GM12878 (cell line): Measurements from ENCODE around the gene PRKAB1. TPM values are rescaled to one million over a fixed set of nuclear protein-coding genes. Genes with fewer than 3 reads are reported as not detected.

ENCODE experiments used
- ATAC-seq: fragments of 200-7000 bp; cut with Tn5 transposase; 3 replicates; pipeline ENCODE4 v1.9.1; 2020; ENCODE audit warnings: mild to moderate bottlenecking, moderate library complexity
- BruUV-seq: library from RNA; stranded (reverse); fragments of 400-500 nt; replicated peaks from 2 replicates; lab custom pipeline; 2021; lab: Mats Ljungman, UMichigan
- CTCF ChIA-PET: fragments of 300-600 bp; sonication (Branson Sonifier 250); formaldehyde crosslinking; extraction: SDS; loops from one replicate; lab custom pipeline; 2021; ENCODE audit warnings: inconsistent platforms; lab: Yijun Ruan, JAX
- POLR2A ChIA-PET: fragments of 350-600 bp; formaldehyde crosslinking; extraction: SDS; loops from one replicate; lab custom pipeline; 2021; ENCODE audit warnings: inconsistent platforms; lab: Charles Lee
- RAD21 ChIA-PET: fragments of 300-600 bp; sonication (Branson Sonifier 250); formaldehyde crosslinking; loops from one replicate; lab custom pipeline; 2023; ENCODE audit warnings: antibody characterized with exemption; ENCODE audit not compliant: unreplicated experiment; lab: Charles Lee
- SMC1A ChIA-PET: fragments of 300-600 bp; sonication (Branson Sonifier 250); formaldehyde crosslinking; loops from one replicate; lab custom pipeline; 2023; ENCODE audit not compliant: unreplicated experiment, uncharacterized antibody; lab: Charles Lee
- DNase-seq: peaks from one replicate; pipeline ENCODE4 v3.0.0-alpha.2; 2011; ENCODE audit warnings: low read depth, low spot score
- FAIRE-seq: peaks from 3 replicates; lab custom pipeline; 2011; peaks lifted over from hg19 to GRCh38; lab: Jason Lieb, UNC
- H2AFZ ChIP-seq: 2 replicates; pipeline ENCODE4 v1.6.0; 2011; ENCODE audit warnings: low read depth, low read length, control low read depth; ENCODE audit not compliant: control insufficient read depth
- H3K27ac ChIP-seq: 2 replicates; pipeline ENCODE4 v1.5.1; 2011; ENCODE audit warnings: control low read depth; ENCODE audit not compliant: control insufficient read depth, insufficient read depth
- H3K27me3 ChIP-seq, 2 experiments: replicated peaks in 1 of 2; 2 replicates each; pipeline versions ENCODE4 v1.6.0 to v1.6.1; 2011; ENCODE audit warnings: low read length in 1 of 2; ENCODE audit not compliant: control insufficient read depth in 2 of 2, insufficient read depth in 2 of 2
- H3K36me3 ChIP-seq, 2 experiments: 2 replicates each; pipeline ENCODE4 v1.5.1; 2011; ENCODE audit warnings: low read length in 1 of 2; ENCODE audit not compliant: control insufficient read depth in 2 of 2, insufficient read depth in 2 of 2
- H3K4me1 ChIP-seq: 2 replicates; pipeline ENCODE4 v1.6.1; 2011; ENCODE audit warnings: mild to moderate bottlenecking, low read length, moderate library complexity, mixed read lengths; ENCODE audit not compliant: control insufficient read depth, insufficient read depth
- H3K4me2 ChIP-seq: 2 replicates; pipeline ENCODE4 v1.6.0; 2011; ENCODE audit warnings: control low read depth; ENCODE audit not compliant: control insufficient read depth, insufficient read depth
- H3K4me3 ChIP-seq: fragments of 200-600 bp; sonication (generic); 2 replicates; pipeline ENCODE4 v1.5.1; 2016
- H3K79me2 ChIP-seq: 2 replicates; pipeline ENCODE4 v1.6.0; 2011; ENCODE audit warnings: low read length; ENCODE audit not compliant: control insufficient read depth, insufficient read depth
- H3K9ac ChIP-seq: 2 replicates; pipeline ENCODE4 v1.8.0; 2011; ENCODE audit warnings: low read length, control low read depth, mixed read lengths; ENCODE audit not compliant: control insufficient read depth, insufficient read depth
- H3K9me3 ChIP-seq: replicated peaks from 3 replicates; pipeline ENCODE4 v1.5.1; 2011; ENCODE audit warnings: mild to moderate bottlenecking, low read length; ENCODE audit not compliant: control insufficient read depth, insufficient read depth
- H4K20me1 ChIP-seq: 2 replicates; pipeline ENCODE4 v1.6.0; 2011; ENCODE audit not compliant: control insufficient read depth, insufficient read depth
- BCLAF1 ChIP-seq: fragments of 450-650 bp; IDR thresholded peaks from 2 replicates; pipeline ENCODE4 v1.6.1; 2017; ENCODE audit warnings: antibody characterized with exemption, mild to moderate bottlenecking, moderate library complexity
- BMI1 ChIP-seq: fragments of 450-650 bp; IDR thresholded peaks from 2 replicates; pipeline ENCODE4 v1.6.1; 2016; ENCODE audit warnings: mild to moderate bottlenecking, moderate library complexity, borderline replicate concordance
- CHD4 ChIP-seq: fragments of 200-600 bp; sonication (generic); IDR thresholded peaks from 2 replicates; pipeline ENCODE4 v1.6.1; 2016; ENCODE audit warnings: mild to moderate bottlenecking
- EGR1 ChIP-seq, 2 experiments: IDR thresholded peaks; 1 replicate in 1 of 2; 2 replicates in 1 of 2; pipeline ENCODE4 v1.6.1; 2011 to 2012; ENCODE audit warnings: low read depth in 2 of 2, low read length in 2 of 2, borderline replicate concordance in 1 of 2, mild to moderate bottlenecking in 1 of 2, moderate library complexity in 1 of 2
- POLR2A ChIP-seq: IDR thresholded peaks from 2 replicates; pipeline ENCODE4 v1.6.1; 2011; ENCODE audit warnings: low read depth, mild to moderate bottlenecking, low read length
- POLR2AphosphoS2 ChIP-seq: IDR thresholded peaks from 2 replicates; pipeline ENCODE4 v1.6.1; 2011; ENCODE audit warnings: low read depth, mild to moderate bottlenecking, low read length, improper control_type of control experiment, moderate library complexity
- YBX1 ChIP-seq: fragments of 450-650 bp; IDR thresholded peaks from 2 replicates; pipeline ENCODE4 v1.6.1; 2016; ENCODE audit warnings: antibody characterized with exemption
- ZNF217 ChIP-seq: fragments of 450-650 bp; IDR thresholded peaks from 2 replicates; pipeline ENCODE4 v1.6.1; 2017; ENCODE audit warnings: antibody characterized with exemption, mild to moderate bottlenecking
- ZNF24 ChIP-seq: fragments of 450-650 bp; IDR thresholded peaks from 2 replicates; pipeline ENCODE4 v1.6.1; 2017; ENCODE audit warnings: antibody characterized with exemption, mild to moderate bottlenecking
- WGBS: methylation state at CpG from one replicate; pipeline ENCODE4 v1.1.6; 2016; ENCODE audit warnings: low lambda C conversion rate; ENCODE audit not compliant: insufficient replicate concordance, insufficient coverage; ENCODE audit errors: missing lambda C conversion rate; 5-methylcytosine and 5-hydroxymethylcytosine counted together
- in situ Hi-C: fragments of 300-500 bp; cut with MboI; formaldehyde crosslinking; loops from 9 replicates; pipeline ENCODE4 v1.14.3; 2018; ENCODE audit warnings: mixed read lengths
- intact Hi-C: fragments of 100-400 bp; cut with micrococcal nuclease; formaldehyde crosslinking; loops from one replicate; pipeline ENCODE4 v1.14.2; 2022; ENCODE audit not compliant: unreplicated experiment
- polyA plus RNA-seq, 11 experiments: library from polyadenylated mRNA; depleted of rRNA in 4 of 11; unstranded in 6 of 11; stranded (reverse) in 5 of 11; fragments of >200 nt; fragmentation: Nextera tagmentation in 4 of 11; fragmentation: Illumina TruSeq in 1 of 11; extraction: Ambion mirVana in 4 of 11; extraction: Trizol in 1 of 11; gene quantifications; 1 replicate in 1 of 11; 2 replicates in 10 of 11; pipeline versions ENCODE4 v1.2.1 to v1.2.3, GENCODE V29; 2011 to 2016; ENCODE audit warnings: inconsistent platforms in 2 of 11, missing spikeins in 2 of 11, low read depth in 1 of 11
- total RNA-seq, 4 experiments: library from RNA; depleted of rRNA in 3 of 4; stranded (reverse); fragments of >200 nt in 3 of 4; fragmentation: Illumina TruSeq in 1 of 4; extraction: Trizol in 1 of 4; gene quantifications; 2 replicates each; pipeline versions ENCODE4 v1.2.1 to v1.2.3, GENCODE V29; 2013 to 2021
- TF ChIP-seq, protein P1 (sequence below): IDR thresholded peaks from 2 replicates; pipeline ENCODE4 v1.6.1; 2012; ENCODE audit warnings: low read length, inconsistent platforms

The PRKAB1 gene
- total and polyA plus RNA-seq, 10 of the 15 experiments (the other 5 are each of a cell fraction or from before 2014, with no cell fraction given) = 24.6 to 85.0 (median 50.6) TPM

GRCh38 chr12:119692997-119693396 is 25.1 kb downstream of the PRKAB1 start:
- SMC1A ChIA-PET = no interaction called here
- Histone ChIP-seq H3K4me3 (no peak overlapping the region), H3K27me3 (no peaks in the 10 kb centered on the region), H3K79me2 (no peaks in the 10 kb centered on the region), H3K9me3 (no peaks in the 10 kb centered on the region), H4K20me1 (no peaks in the 10 kb centered on the region), H2AFZ (no peak overlapping the region), H3K36me3 (peaks cover 10 to 11% of the 10 kb centered on the region in 2 experiments; a peak in 3 of 4 replicates), H3K4me2 (no peak overlapping the region), H3K4me1 (no peaks in the 10 kb centered on the region), H3K9ac (no peak overlapping the region), H3K27ac (no peak overlapping the region)
- FAIRE-seq = no peak
- intact Hi-C loops (loop anchor here (10.0 kb wide), 1 partner anchor 212 kb away; no protein-coding TSS in a partner anchor), in situ Hi-C loops (no loop called here)
- BruUV-seq = no TSS peak
- no peak for DNase-seq
- TF ChIP-seq ZNF217 (no peak), EGR1 (IDR thresholded peaks at IDR 0.05; ENCODE audit: borderline replicate concordance in 1 of 2, low read depth in 2 of 2, low read length in 2 of 2) (no peak), CHD4 (no peak), POLR2AphosphoS2 (no peak), BCLAF1 (no peak), ZNF24 (no peak), YBX1 (no peak), BMI1 (no peak), POLR2A (no peak)
- TF ChIP-seq, protein P1, sequence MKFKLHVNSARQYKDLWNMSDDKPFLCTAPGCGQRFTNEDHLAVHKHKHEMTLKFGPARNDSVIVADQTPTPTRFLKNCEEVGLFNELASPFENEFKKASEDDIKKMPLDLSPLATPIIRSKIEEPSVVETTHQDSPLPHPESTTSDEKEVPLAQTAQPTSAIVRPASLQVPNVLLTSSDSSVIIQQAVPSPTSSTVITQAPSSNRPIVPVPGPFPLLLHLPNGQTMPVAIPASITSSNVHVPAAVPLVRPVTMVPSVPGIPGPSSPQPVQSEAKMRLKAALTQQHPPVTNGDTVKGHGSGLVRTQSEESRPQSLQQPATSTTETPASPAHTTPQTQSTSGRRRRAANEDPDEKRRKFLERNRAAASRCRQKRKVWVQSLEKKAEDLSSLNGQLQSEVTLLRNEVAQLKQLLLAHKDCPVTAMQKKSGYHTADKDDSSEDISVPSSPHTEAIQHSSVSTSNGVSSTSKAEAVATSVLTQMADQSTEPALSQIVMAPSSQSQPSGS = no peak
- no peak for ATAC-seq
- RAD21 ChIA-PET = no interaction called here
- 87% methylated on average over 6 of the region's 6 CpGs for WGBS
- POLR2A ChIA-PET = no interaction called here
- CTCF ChIA-PET = no interaction called here
